Superior temporal gyrus (tissue), 1 donor: ENCODE measurements around the gene NEXMIF.
"Not testable (repeated sequence)": the region's sequence is repeated elsewhere in the genome, so short reads cannot be mapped to it uniquely, and the experiment has no call there.

ENCODE experiments used
- DNase-seq: peaks from one replicate; pipeline ENCODE4 v3.0.0-alpha.2; 2016; ENCODE audit errors: extremely low spot score

NEXMIF gene

DNA sequence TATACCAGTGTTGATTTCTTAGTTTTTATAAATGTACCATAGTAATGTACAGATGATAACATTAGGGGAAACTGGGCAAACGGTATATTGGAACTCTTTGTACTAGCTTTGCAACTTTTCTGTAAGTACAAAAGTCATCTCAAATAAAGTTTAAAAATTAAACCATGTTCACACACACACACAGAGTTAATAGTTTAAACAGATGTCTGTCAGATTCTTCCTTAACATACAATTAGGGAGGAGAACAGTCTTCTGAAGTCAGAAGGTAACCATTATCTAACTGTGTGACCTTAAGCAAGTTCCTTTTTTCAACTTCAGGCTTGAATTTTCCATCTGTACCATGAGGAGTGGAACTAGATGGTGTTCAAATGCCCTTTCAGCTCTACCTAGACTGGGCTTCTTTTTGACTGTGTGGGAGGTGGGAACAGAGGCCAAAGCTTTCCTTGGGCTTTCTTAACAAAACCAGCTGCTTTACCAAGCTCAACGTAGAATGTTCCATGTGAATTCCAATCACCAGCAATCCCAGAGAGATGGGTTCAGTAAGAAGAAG, 127.8 kb downstream of the NEXMIF start:
- no peak for DNase-seq

DNA sequence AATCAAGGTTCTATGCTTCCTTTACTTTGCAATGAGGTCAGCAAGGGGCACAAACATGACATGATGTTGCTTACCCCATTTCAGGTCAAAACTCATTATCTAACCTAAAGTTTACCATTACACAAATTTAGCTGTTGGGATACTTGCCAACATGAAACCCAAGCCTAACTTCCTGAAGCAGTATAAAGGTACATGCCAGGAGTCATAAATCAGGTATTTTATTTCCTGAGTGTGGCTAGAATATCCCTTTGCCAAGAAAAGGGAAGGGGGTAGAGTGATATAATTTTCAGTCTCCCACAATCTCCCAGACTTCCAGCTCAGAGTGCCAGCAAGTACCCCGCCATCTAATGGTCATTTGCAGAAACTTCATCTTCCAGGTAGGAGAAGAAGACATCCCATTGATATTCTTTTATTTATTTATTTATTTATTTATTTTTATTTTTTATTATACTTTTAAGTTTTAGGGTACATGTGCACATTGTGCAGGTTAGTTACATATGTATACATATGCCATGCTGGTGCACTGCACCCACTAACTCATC, 136.6 kb downstream of the NEXMIF start:
- DNase-seq: no peak

DNA sequence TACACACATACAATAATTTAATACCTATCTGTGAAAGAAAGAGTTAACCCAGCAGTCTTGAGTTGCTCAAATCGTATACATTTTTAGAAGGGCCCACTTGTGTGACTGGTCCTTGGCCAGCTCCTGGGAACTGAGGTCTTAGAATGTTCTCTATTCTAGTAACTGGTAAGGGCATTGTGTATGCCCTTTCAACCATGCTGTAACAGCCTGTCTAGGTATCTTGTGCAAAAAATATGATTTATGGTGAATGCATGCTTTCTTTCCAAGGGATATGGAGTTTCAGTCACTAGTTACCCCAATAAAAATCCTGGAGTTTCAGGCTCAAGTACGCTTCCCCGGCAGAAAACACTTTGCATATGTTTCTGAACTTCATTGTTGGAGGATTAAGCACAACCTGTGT, 140.6 kb downstream of the NEXMIF start:
- no peak for DNase-seq

DNA sequence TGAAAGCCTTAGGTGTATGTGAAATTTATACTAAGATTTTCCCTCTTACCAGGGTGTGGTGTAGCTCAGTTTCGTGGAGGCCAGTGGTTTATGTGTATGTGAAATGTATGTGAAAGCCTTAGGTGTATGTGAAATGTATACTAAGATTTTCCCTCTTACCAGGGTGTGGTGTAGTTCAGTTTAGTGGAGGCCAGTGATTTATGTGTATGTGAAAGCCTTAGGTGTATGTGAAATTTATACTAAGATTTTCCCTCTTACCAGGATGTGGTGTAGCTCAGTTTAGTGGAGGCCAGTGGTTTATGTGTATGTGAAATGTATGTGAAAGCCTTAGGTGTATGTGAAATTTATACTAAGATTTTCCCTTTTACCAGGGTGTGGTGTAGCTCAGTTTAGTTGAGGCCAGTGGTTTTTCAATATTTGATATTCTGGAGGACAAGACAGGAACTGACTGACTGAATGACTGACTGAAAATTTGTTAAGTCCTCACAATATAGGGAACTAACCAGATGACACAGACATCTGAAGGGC, 143.7 kb downstream of the NEXMIF start:
- no peak for DNase-seq

DNA sequence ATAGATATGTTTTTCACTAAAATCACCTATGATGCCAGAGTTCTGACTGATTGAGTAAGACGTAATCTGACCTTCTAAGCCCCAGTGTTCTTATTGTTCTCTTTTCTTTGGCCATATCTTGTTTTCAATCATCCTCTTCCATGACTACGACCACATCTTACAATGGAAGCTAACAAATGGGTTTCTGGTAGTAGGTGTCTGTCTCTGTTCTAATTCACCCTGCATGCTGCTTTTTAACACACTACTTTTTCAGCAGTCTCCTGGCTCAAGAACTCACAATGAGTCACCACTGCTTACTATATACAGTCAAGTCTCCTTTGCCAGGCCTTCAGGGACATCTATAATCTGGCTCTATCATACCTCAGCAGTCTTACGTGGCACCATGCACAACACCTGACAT, 146.1 kb downstream of the NEXMIF start:
- DNase-seq: peak; percentile 6

DNA sequence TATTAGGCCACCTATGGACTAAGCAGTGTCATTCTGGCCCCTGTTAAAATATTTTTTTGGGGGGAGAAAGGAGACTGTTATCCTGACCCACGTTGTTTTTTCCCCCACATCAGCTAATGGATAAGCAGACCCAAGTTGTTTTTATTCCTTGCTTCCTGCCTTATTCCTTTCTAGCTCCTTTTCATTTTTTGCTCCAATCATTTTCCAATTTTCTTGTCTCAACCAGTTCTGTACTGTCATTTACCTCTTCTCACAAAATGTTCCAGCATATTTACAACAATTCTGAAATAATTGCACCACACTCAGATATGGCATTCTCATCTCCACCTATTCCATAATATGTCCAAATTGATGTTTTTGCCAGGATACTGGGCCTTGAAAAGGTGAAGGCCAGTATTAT, 150.3 kb downstream of the NEXMIF start:
- no peak for DNase-seq

DNA sequence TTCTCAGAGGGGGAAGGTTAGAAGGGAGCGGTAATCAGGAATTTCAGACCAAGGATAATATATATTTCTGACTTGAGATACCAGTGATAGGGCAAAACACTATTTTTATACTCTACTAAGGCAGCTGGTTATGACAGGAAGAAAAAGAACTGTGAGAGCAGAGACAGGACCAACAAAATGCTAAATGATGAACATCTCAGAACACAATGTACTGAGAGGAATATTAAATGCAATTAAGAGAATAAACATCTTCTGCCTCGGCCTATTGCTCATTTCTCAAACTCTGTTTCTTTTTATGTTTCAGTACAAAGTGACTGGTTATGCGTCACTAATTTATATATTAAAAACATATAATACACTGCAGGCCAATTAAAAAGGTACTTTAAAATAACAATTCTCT, 188.8 kb downstream of the NEXMIF start:
- DNase-seq: no peak

DNA sequence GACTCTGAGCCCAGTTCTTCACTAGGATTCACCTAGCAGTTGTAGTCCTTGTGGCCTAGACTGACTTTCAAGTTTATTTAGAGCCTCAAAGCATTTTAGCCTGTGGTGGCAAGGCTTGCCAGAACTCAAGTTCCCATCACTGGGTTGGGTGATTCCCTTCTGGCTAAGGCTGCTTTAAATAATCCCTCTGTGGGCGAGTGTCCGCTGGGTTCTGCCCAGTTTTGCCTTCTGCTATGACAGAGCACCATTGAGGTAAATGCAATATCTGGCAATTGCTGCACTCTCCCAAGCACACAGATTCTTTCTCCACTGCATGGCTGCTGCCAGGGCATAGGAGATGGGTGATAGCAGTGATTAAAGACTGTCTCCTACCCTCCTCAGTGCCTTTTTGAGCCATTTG, 220.0 kb downstream of the NEXMIF start:
- DNase-seq: no peak

DNA sequence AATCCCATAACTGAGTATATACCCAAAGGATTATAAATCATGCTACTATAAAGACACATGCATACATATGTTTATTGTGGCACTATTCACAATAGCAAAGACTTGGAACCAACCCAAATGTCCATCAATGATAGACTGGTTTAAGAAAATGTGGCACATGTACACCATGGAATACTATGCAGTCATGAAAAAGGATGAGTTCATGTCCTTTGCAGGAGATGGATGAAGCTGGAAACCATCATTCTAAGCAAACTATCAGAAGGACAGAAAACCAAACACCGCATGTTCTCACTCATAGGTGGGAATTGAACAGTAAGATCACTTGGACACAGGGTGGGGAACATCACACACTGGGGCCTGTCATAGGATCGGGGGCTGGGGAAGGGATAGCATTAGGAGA, 223.9 kb downstream of the NEXMIF start:
- DNase-seq: not testable (repeated sequence)

DNA sequence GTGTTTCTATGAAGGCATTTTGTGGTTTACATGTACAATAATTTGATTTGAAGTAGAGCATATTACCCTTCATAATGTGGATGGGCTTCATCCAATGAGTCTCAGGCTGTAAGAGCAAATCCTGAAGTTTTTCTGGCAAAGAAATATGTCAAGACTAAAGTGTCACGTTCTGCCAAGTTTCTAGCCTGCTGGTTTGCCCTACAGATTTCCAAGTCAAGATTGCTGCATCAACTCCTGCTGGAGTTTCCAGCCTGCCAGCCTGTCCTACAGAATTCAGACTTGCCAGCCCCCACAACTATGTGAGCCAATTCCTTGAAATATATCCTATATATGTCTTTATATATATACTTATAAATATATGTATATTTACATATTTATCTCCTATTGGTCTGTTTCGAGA, 240.8 kb downstream of the NEXMIF start:
- no peak for DNase-seq
